Keratinocyte (primary cell): ENCODE measurements around the gene FAF1. TPM values are rescaled to one million over a fixed set of nuclear protein-coding genes. Genes with fewer than 3 reads are reported as not detected.

ENCODE experiments used
- DNase-seq: peaks from one replicate; pipeline ENCODE4 v3.0.0-alpha.2; 2011; ENCODE audit warnings: low read depth, missing footprints, low spot score
- FAIRE-seq: peaks from 2 replicates; lab custom pipeline; 2011; peaks lifted over from hg19 to GRCh38; lab: Jason Lieb, UNC
- H2AFZ ChIP-seq: 2 replicates; pipeline ENCODE4 v1.6.0; 2012; ENCODE audit warnings: low read length, control low read depth, inconsistent platforms; ENCODE audit not compliant: control insufficient read depth
- H3K27ac ChIP-seq: 2 replicates; pipeline ENCODE4 v1.5.1; 2011; ENCODE audit warnings: low read length; ENCODE audit not compliant: control insufficient read depth, insufficient read depth
- H3K27me3 ChIP-seq: 3 replicates; pipeline ENCODE4 v1.6.0; 2011; ENCODE audit warnings: low read length; ENCODE audit not compliant: control insufficient read depth, insufficient read depth; ENCODE audit errors: extremely low read depth
- H3K36me3 ChIP-seq, 2 experiments: 2 replicates in 1 of 2; 3 replicates in 1 of 2; pipeline ENCODE4 v1.5.1; 2011; ENCODE audit warnings: low read length in 2 of 2, mild to moderate bottlenecking in 1 of 2; ENCODE audit not compliant: control insufficient read depth in 2 of 2, insufficient read depth in 2 of 2; ENCODE audit errors: extremely low read depth in 1 of 2
- H3K4me1 ChIP-seq: 3 replicates; pipeline ENCODE4 v1.5.1; 2011; ENCODE audit warnings: low read length; ENCODE audit not compliant: control insufficient read depth, insufficient read depth; ENCODE audit errors: extremely low read depth
- H3K4me2 ChIP-seq: 3 replicates; pipeline ENCODE4 v1.6.0; 2011; ENCODE audit warnings: low read depth, low read length; ENCODE audit not compliant: control insufficient read depth, insufficient read depth; ENCODE audit errors: extremely low read depth
- H3K4me3 ChIP-seq, 3 experiments: fragments of 200-600 bp in 1 of 3; sonication (generic) in 1 of 3; 2 replicates in 2 of 3; 3 replicates in 1 of 3; pipeline ENCODE4 v1.5.1; 2011 to 2016; ENCODE audit warnings: low read length in 3 of 3, mild to moderate bottlenecking in 3 of 3, control low read depth in 2 of 3, inconsistent platforms in 1 of 3, low read depth in 1 of 3, mixed read lengths in 1 of 3, mixed run types in 1 of 3, moderate library complexity in 1 of 3; ENCODE audit not compliant: control insufficient read depth in 2 of 3, insufficient read depth in 2 of 3; ENCODE audit errors: extremely low read depth in 1 of 3
- H3K79me2 ChIP-seq: 2 replicates; pipeline ENCODE4 v1.6.0; 2012; ENCODE audit warnings: low read length; ENCODE audit not compliant: control insufficient read depth, insufficient read depth
- H3K9ac ChIP-seq: 3 replicates; pipeline ENCODE4 v1.6.0; 2011; ENCODE audit warnings: low read length; ENCODE audit not compliant: control insufficient read depth, insufficient read depth; ENCODE audit errors: extremely low read depth
- H3K9me1 ChIP-seq: 3 replicates; pipeline ENCODE4 v1.6.0; 2011; ENCODE audit warnings: low read length; ENCODE audit not compliant: control insufficient read depth, insufficient read depth; ENCODE audit errors: extremely low read depth
- H3K9me3 ChIP-seq: 2 replicates; pipeline ENCODE4 v1.5.1; 2012; ENCODE audit warnings: low read depth, low read length; ENCODE audit not compliant: control insufficient read depth
- H4K20me1 ChIP-seq: 3 replicates; pipeline ENCODE4 v1.6.0; 2011; ENCODE audit warnings: low read length; ENCODE audit not compliant: control insufficient read depth, insufficient read depth; ENCODE audit errors: extremely low read depth
- CTCF ChIP-seq, 3 experiments: IDR thresholded peaks in 1 of 3; conservative IDR thresholded peaks in 1 of 3; optimal IDR thresholded peaks in 1 of 3; 2 replicates in 2 of 3; 3 replicates in 1 of 3; pipeline versions ENCODE3 to v1.5.1; 2011; ENCODE audit warnings: low read length in 3 of 3, mild to moderate bottlenecking in 3 of 3, moderate library complexity in 2 of 3, control low read depth in 1 of 3, inconsistent platforms in 1 of 3; ENCODE audit not compliant: insufficient read depth in 2 of 3; ENCODE audit errors: extremely low read depth in 1 of 3
- EZH2 ChIP-seq: IDR thresholded peaks from one replicate; pipeline ENCODE4 v1.6.1; 2012; ENCODE audit warnings: inconsistent platforms, mild to moderate bottlenecking, low read length, moderate library complexity
- dilution Hi-C: fragments of 300-500 bp; cut with MboI; formaldehyde crosslinking; loops from one replicate; pipeline ENCODE4 v1.7.0; 2020; ENCODE audit warnings: low sequenced_read_pairs; ENCODE audit not compliant: extremely low pct_ligation_motif_present
- polyA plus RNA-seq, 5 experiments: library from polyadenylated mRNA; depleted of rRNA in 3 of 5; stranded (reverse) in 3 of 5; stranded (forward) in 1 of 5; unstranded in 1 of 5; fragments of >200 nt; gene quantifications; 1 replicate in 1 of 5; 2 replicates in 3 of 5; 3 replicates in 1 of 5; pipeline versions ENCODE4 v1.2.1 to v1.2.3, GENCODE V29; 2011 to 2012; ENCODE audit warnings: missing spikeins in 2 of 5, low read depth in 1 of 5, low replicate concordance in 1 of 5

The FAF1 gene
- polyA plus RNA-seq, 1 donor (not counting 4 experiments of a cell fraction or from before 2014, with no cell fraction given): 33.1 TPM

- Histone ChIP-seq H3K4me2 (no peak overlapping the region), H3K4me3 (no peak overlapping the region), H3K9me3 (no peaks in the 10 kb centered on the region), H2AFZ (no peak overlapping the region), H4K20me1 (no peaks in the 10 kb centered on the region), H3K9ac (no peak overlapping the region), H3K4me1 (no peaks in the 10 kb centered on the region), H3K36me3 (no peaks in the 10 kb centered on the region), H3K9me1 (no peaks in the 10 kb centered on the region), H3K27ac (no peak overlapping the region), H3K27me3 (no peaks in the 10 kb centered on the region), H3K79me2 (no peaks in the 10 kb centered on the region)
- no peak for DNase-seq
- dilution Hi-C loops: no loop called here
- TF ChIP-seq EZH2 (no peak), CTCF (optimal IDR thresholded peaks at IDR 0.05 in 1 of 3, IDR thresholded peaks at IDR 0.05 in 1 of 3, conservative IDR thresholded peaks at IDR 0.05 in 1 of 3; ENCODE audit: extremely low read depth in 1 of 3, insufficient read depth in 2 of 3, low read length in 3 of 3) (no peak)
- FAIRE-seq: no peak
These were observed 444.0 kb downstream of the FAF1 start for GRCh38 chr1:50516056-50516455.

GRCh38 chr1:50508040-50508586 is 452.0 kb downstream of the FAF1 start:
- Histone ChIP-seq H4K20me1 (no peaks in the 10 kb centered on the region), H3K9ac (no peak overlapping the region), H3K9me3 (no peaks in the 10 kb centered on the region), H3K4me2 (no peak overlapping the region), H2AFZ (no peak overlapping the region), H3K9me1 (no peaks in the 10 kb centered on the region), H3K4me1 (no peaks in the 10 kb centered on the region), H3K36me3 (no peaks in the 10 kb centered on the region), H3K4me3 (no peak overlapping the region), H3K79me2 (no peaks in the 10 kb centered on the region), H3K27me3 (no peaks in the 10 kb centered on the region), H3K27ac (no peak overlapping the region)
- DNase-seq (no peak), FAIRE-seq (no peak)
- no peak for TF ChIP-seq EZH2
- TF ChIP-seq CTCF (optimal IDR thresholded peaks at IDR 0.05 in 1 of 3, IDR thresholded peaks at IDR 0.05 in 1 of 3, conservative IDR thresholded peaks at IDR 0.05 in 1 of 3; ENCODE audit: extremely low read depth in 1 of 3, insufficient read depth in 2 of 3, low read length in 3 of 3): no peak
- dilution Hi-C loops: no loop called here
